NCI-H2029 treated with DMSO at 0.1 percent for 48 hours (cell line): ENCODE results near the gene NINL.
A peak's percentile ranks its signal among the peaks of the same experiment; 100 is the strongest.
"Not testable (repeated sequence)": the region's sequence is repeated elsewhere in the genome, so short reads cannot be mapped to it uniquely, and the experiment has no call there.

Experiments
- DNase-seq: peaks from one replicate; lab custom pipeline; 2025; lab: John Stamatoyannopoulos, UW

Gene NINL

GRCh38 chr20:25592135-25592852 is 7.0 kb upstream of the NINL start:
- no peak for DNase-seq

GRCh38 chr20:25590778-25591177 is 5.4 kb upstream of the NINL start:
- not testable (repeated sequence) for DNase-seq

- no peak for DNase-seq
Measured at GRCh38 chr20:25588491-25588890, 3.2 kb upstream of the NINL start.

DNA sequence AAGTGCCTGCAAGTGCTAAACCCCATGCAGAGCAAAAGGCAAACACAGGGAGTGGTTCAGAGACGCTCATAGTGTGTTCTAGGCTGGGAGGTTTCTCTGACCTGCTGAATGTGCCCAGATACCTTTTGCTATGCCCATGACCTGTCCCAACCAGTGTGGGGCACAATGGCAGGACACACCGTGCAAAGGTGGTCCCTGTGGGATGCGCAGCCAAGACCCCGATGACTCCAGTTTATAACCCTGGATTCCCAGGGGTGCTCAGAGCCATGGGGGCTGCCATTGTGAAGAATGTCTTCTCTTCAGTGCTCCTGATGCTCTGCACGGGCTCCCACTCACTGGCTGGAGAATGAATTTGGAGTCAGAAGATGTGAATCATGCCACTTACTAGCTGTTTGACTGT is 2.2 kb upstream of the NINL start:
- DNase-seq: no peak

DNA sequence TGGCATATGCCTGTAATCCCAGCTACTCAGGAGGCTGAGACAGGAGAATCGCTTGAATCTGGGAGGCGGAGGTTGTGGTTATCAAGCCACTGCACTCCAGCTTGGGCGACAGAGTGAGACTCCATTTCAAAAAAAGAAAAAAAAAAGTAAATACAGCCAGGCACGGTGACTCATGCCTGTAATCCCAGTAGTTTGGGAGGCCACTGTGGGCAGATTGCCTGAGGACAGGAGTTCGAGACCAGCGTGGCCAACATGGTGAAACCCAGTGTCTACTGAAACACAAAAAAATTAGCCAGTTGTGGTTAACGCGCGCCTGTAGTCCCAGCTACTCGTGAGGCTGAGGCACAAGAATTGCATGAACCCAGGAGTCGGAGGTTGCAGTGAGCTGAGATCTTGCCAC is 1.5 kb upstream of the NINL start:
- no peak for DNase-seq

GRCh38 chr20:25583607-25584006 is 1.7 kb downstream of the NINL start:
- DNase-seq: not testable (repeated sequence)

GRCh38 chr20:25580711-25581110 is 4.6 kb downstream of the NINL start:
- DNase-seq: no peak

DNA sequence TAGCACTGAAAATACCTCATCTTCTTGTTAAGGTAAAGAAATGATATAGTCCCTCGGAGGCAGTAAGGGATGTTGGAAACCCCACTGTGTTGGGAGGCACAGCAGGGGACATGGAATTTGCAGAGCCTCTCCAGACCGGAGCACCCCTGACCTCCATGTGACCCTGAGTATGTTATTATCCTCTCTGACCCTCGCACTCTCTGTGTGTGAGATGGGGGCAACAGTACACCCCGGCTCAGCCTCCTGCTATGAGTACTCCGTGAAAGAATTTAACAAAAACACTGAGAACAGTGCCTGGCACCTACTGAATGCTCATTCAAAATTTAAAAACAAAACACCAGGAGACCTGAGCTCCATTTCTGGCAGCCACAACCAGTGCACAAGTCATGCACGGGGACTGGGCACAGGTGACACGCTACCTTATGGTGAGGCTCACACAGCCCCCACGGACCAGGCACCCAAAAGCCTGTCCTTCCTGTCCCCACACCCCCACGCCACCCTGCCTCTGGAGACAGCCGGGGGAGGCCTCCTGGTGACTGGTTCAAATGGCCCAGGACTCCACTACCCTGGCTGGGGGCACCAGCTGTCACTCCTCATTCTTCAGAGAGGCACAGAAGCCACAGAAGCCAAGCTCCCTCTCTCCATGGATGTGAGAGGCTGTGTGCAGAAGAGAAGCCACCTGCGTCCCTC is 6.1 kb downstream of the NINL start:
- no peak for DNase-seq

- DNase-seq: no peak
Measured at GRCh38 chr20:25576783-25577530, 8.4 kb downstream of the NINL start.

- DNase-seq: no peak
Measured at GRCh38 chr20:25574411-25574810, 10.9 kb downstream of the NINL start.

- no peak for DNase-seq
Measured at GRCh38 chr20:25573288-25574251, 11.8 kb downstream of the NINL start.

- peak; percentile 23 for DNase-seq
Measured at GRCh38 chr20:25571817-25572216, 13.5 kb downstream of the NINL start.

- DNase-seq: no peak
Measured at GRCh38 chr20:25571240-25571639, 14.1 kb downstream of the NINL start.

GRCh38 chr20:25570148-25570530 is 15.2 kb downstream of the NINL start:
- DNase-seq: no peak

DNA sequence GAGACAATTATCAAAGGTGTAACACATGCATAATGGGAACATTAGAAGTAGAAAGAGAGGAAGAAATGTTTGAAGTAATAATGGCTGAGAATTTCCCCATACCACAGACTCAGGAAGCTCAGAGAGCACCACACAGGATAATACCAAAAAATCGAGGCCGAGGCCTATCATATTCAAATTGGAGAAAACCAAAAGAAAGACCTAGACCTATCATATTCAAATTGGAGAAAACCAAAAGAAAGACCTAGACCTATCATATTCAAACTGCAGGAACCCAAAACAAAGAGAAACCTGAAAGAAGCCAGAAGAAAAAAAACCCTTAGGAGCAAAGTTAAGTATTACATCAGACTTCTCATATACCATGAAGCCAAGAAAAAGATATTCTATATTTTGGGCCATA is 18.0 kb downstream of the NINL start:
- DNase-seq: no peak

DNA sequence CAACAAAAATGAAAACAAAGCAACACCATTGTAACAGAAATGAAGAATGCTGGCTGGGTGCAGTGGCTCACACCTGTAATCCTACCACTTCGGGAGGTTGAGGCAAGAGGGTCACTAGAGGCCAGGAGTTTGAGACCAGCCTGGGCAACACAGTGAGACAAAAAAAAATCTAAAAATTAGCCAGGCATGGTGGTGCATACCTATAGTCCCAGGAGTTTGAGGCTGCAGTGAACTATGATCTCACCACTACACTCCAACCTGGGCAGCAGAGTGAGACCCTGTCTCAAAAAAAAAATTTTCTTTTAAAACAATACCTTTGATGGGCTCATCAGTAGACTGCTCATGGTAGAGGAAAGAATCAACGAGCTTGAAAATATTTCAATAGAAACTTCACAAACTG is 18.5 kb downstream of the NINL start:
- DNase-seq: no peak

- DNase-seq: no peak
Measured at GRCh38 chr20:25565578-25566157, 19.7 kb downstream of the NINL start.

DNA sequence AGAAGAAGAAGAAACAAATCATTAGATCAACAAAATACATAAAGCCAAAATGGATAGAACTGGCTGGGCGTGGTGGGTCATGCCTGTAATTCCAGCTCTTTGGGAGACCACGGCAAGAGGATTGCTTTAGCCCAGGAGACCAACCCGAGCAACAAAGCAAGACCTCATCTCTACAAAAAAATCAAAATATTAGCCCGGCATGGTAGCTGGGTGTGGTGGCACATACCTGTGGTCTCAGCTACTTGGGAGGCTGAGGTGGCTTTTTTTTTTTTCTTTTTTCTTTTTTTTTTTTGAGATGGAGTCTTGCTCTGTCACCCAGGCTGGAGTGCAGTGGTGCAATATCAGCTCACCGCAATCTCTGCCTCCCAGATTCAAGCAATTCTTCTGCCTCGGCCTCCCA is 21.5 kb downstream of the NINL start:
- DNase-seq: no peak

- DNase-seq: no peak
Measured at GRCh38 chr20:25563362-25563761, 22.0 kb downstream of the NINL start.

DNA sequence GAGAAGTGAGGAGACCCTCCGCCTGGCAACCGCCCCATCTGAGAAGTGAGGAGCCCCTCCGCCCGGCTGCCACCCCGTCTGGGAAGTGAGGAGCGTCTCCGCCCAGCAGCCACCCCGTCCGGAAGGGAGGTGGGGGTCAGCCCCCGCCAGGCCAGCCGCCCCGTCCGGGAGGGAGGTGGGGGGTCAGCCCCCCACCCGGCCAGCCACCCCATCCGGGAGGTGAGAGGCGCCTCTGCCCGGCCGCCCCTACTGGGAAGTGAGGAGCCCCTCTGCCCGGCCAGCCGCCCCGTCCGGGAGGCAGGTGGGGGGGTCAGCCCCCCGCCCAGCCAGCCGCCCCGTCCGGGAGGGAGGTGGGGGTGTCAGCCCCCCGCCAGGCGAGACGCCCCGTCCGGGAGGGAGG is 23.6 kb downstream of the NINL start:
- DNase-seq: not testable (repeated sequence)

DNA sequence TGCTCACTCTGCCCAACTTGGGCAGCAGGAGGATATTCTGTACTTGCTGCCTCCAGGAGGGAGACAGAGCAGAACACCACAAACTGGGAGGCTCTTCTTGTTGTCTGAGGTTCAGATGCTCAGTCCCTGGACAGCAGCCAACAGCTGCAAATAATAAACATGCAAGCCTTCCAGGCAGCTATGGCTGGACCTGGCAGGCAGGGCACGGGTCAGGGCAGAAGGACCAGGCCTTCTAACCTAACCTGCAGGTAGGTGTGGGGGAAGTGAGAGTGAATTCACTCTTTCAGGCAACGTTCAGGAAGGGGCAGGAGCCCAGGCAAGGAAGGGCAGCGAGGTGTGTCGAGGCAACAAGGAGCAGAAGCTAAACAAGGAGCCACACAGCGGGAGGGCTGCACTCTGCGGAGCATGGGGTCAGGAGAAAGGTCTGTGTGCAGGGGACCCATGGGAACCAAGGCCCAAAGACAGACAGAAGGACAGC is 31.5 kb downstream of the NINL start:
- no peak for DNase-seq
